ENCODE measurements around the gene ORAI2.

Gene ORAI2

DNA sequence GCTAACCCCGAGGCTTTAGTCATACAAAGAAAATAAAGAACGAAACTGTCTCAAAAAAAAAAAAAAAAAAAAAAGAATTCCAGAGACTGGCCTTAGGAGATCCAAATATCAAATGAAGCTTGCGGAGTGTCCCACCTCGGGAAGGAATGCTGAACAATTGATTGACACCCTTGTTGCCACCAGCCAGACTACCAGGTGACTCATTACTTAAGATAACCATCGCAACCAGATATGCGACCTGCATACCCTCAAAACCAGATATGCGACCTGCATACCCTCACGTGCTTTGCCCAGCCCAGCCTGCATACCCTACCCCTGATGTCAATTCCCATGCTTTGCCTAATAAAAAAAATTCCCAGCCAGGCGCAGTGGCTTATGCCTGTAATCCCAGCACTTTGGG lies 39.9 kb upstream of the ORAI2 start:
- no peak for TF ChIP-seq TAF1 (IDR thresholded peaks at IDR 0.05; ENCODE audit: borderline replicate concordance, insufficient read depth, low read length)
- TF ChIP-seq SIN3A (IDR thresholded peaks at IDR 0.05; ENCODE audit: borderline replicate concordance, insufficient read depth, low read length): no peak
- no peak for TF ChIP-seq POLR2AphosphoS5 (IDR thresholded peaks at IDR 0.05; ENCODE audit: low read depth, low read length)
- TF ChIP-seq FOXP2 (optimal IDR thresholded peaks at IDR 0.05; ENCODE audit: borderline replicate concordance, extremely low read depth, extremely low read length, insufficient read depth): no peak
- TF ChIP-seq, protein P1, sequence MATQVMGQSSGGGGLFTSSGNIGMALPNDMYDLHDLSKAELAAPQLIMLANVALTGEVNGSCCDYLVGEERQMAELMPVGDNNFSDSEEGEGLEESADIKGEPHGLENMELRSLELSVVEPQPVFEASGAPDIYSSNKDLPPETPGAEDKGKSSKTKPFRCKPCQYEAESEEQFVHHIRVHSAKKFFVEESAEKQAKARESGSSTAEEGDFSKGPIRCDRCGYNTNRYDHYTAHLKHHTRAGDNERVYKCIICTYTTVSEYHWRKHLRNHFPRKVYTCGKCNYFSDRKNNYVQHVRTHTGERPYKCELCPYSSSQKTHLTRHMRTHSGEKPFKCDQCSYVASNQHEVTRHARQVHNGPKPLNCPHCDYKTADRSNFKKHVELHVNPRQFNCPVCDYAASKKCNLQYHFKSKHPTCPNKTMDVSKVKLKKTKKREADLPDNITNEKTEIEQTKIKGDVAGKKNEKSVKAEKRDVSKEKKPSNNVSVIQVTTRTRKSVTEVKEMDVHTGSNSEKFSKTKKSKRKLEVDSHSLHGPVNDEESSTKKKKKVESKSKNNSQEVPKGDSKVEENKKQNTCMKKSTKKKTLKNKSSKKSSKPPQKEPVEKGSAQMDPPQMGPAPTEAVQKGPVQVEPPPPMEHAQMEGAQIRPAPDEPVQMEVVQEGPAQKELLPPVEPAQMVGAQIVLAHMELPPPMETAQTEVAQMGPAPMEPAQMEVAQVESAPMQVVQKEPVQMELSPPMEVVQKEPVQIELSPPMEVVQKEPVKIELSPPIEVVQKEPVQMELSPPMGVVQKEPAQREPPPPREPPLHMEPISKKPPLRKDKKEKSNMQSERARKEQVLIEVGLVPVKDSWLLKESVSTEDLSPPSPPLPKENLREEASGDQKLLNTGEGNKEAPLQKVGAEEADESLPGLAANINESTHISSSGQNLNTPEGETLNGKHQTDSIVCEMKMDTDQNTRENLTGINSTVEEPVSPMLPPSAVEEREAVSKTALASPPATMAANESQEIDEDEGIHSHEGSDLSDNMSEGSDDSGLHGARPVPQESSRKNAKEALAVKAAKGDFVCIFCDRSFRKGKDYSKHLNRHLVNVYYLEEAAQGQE (IDR thresholded peaks at IDR 0.05; ENCODE audit: insufficient read depth in 1 of 2, low read depth in 2 of 2, low read length in 2 of 2): no peak

DNA sequence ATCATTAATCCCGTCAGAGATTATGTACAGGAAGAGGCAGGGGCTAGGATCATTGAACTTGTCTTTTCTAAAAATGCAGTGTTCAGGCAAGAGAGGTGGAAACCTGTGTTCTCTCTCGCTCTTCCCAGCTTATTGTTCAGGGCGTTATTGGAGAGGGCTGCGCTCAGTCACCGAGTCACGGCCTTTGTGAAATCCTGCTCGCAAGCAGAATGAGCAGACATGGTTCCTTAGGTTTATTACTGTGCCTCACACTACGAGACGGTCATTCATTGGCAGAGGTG lies 37.8 kb upstream of the ORAI2 start:
- TF ChIP-seq SIN3A (IDR thresholded peaks at IDR 0.05; ENCODE audit: borderline replicate concordance, insufficient read depth, low read length) (no peak), FOXP2 (optimal IDR thresholded peaks at IDR 0.05; ENCODE audit: borderline replicate concordance, extremely low read depth, extremely low read length, insufficient read depth) (no peak), TAF1 (IDR thresholded peaks at IDR 0.05; ENCODE audit: borderline replicate concordance, insufficient read depth, low read length) (no peak), POLR2AphosphoS5 (IDR thresholded peaks at IDR 0.05; ENCODE audit: low read depth, low read length) (no peak)
- TF ChIP-seq, protein P1 (IDR thresholded peaks at IDR 0.05; ENCODE audit: insufficient read depth in 1 of 2, low read depth in 2 of 2, low read length in 2 of 2): no peak

DNA sequence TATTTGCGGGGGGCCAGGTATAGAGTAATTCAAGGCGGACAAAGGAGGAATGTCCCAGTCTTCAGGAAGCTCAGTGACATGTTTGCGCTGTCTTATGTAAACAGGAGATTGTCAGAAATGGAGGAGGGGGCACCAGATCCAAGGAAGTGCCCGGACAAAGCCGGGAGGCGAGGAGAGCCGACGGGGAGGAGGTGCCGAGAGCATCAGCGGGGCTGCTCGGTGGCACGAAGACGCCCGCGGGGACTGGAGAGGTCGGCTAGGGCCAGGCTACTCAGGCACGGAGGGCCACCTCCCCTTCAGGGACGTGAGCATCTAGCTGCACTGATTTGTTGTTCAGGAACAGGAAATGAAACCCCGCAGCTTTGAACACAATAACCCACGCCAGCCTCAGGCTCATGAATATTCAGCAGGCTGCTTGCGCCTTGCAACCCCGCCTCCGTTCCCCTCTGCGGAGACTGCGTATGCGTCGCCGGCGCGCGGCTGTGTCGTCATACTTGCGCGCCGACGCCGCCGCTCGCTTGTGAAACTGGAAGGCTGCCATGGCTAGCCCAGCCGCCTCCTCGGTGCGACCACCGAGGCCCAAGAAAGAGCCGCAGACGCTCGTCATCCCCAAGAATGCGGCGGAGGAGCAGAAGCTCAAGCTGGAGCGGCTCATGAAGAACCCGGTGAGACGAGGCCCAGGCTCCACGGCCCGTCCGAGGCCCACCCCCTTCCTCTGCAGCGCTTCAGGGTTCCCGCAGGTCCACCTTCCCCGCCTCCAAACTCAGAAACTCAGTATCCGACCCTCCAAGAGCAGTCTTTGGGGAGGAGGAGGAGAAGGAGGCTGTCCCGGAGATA lies 37.3 kb upstream of the ORAI2 start, which contains the start of gene PRKRIP1:
TSS of gene PRKRIP1 (plus strand) at position 491 of the 837 bp plus-strand sequence. CDS start at position 540, 49 bp downstream.
- TF ChIP-seq SIN3A (IDR thresholded peaks at IDR 0.05; ENCODE audit: borderline replicate concordance, insufficient read depth, low read length): peak; percentile 81; the same call in 1 of the 2 replicates
- peak; percentile 83 for TF ChIP-seq POLR2AphosphoS5 (IDR thresholded peaks at IDR 0.05; ENCODE audit: low read depth, low read length)
- no peak for TF ChIP-seq TAF1 (IDR thresholded peaks at IDR 0.05; ENCODE audit: borderline replicate concordance, insufficient read depth, low read length)
- TF ChIP-seq FOXP2 (optimal IDR thresholded peaks at IDR 0.05; ENCODE audit: borderline replicate concordance, extremely low read depth, extremely low read length, insufficient read depth): peak; percentile 98
- TF ChIP-seq, protein P1 (IDR thresholded peaks at IDR 0.05; ENCODE audit: insufficient read depth in 1 of 2, low read depth in 2 of 2, low read length in 2 of 2): no peak

DNA sequence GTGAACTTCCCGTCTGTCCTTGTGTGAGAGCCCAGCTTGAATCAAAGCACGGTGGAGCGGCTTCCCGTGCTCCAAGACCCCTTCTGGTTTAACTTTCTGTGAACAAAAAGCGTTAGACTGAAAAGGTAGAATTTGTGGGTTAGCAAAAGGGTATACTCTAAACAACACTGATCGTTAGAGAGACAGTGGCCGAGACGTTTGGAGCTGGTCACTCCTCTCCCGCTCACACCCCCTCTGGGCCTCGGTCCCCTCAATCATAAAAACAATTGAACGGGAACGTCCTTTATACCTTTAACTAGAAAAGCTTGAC lies 36.7 kb upstream of the ORAI2 start:
- TF ChIP-seq SIN3A (IDR thresholded peaks at IDR 0.05; ENCODE audit: borderline replicate concordance, insufficient read depth, low read length) (no peak), TAF1 (IDR thresholded peaks at IDR 0.05; ENCODE audit: borderline replicate concordance, insufficient read depth, low read length) (no peak), FOXP2 (optimal IDR thresholded peaks at IDR 0.05; ENCODE audit: borderline replicate concordance, extremely low read depth, extremely low read length, insufficient read depth) (no peak), POLR2AphosphoS5 (IDR thresholded peaks at IDR 0.05; ENCODE audit: low read depth, low read length) (no peak)
- TF ChIP-seq, protein P1 (IDR thresholded peaks at IDR 0.05; ENCODE audit: insufficient read depth in 1 of 2, low read depth in 2 of 2, low read length in 2 of 2): no peak
